Cardiac muscle cell (in vitro differentiated cells and primary cell): ENCODE results near the gene PDE7B. TPM values are rescaled to one million over a fixed set of nuclear protein-coding genes. Genes with fewer than 3 reads are reported as not detected.

Experiments used
- DNase-seq, 2 donors: peaks; one replicate each; pipeline versions ENCODE4 v3.0.0 to v3.0.0-alpha.2; 2010 to 2017; ENCODE audit warnings: low read depth in 1 of 2, low spot score in 1 of 2
- H3K27ac ChIP-seq: fragments of 200-600 bp; sonication (generic); 2 replicates; pipeline ENCODE4 v1.5.1; 2016
- H3K27me3 ChIP-seq: fragments of 200-600 bp; sonication (generic); 2 replicates; pipeline ENCODE4 v1.6.0; 2016; ENCODE audit warnings: control low read depth
- H3K36me3 ChIP-seq: fragments of 200-600 bp; sonication (generic); 2 replicates; pipeline ENCODE4 v1.5.1; 2016; ENCODE audit warnings: control low read depth
- H3K4me1 ChIP-seq: fragments of 200-600 bp; sonication (generic); 2 replicates; pipeline ENCODE4 v1.8.1; 2017; ENCODE audit warnings: low read depth, mild to moderate bottlenecking, mixed run types
- H3K4me3 ChIP-seq: fragments of 200-600 bp; sonication (generic); 2 replicates; pipeline ENCODE4 v1.5.1; 2016; ENCODE audit warnings: mild to moderate bottlenecking
- H3K9me3 ChIP-seq: fragments of 200-600 bp; sonication (generic); 2 replicates; pipeline ENCODE4 v1.5.1; 2017; ENCODE audit warnings: low read depth, mild to moderate bottlenecking, control low read depth
- CTCF ChIP-seq: IDR thresholded peaks from 2 replicates; pipeline ENCODE4 v1.5.1; 2012; ENCODE audit warnings: low read depth, mild to moderate bottlenecking, low read length
- polyA plus RNA-seq: library from polyadenylated mRNA; unstranded; fragments of >200 nt; fragmentation: Nextera tagmentation; extraction: Ambion mirVana; gene quantifications from 2 replicates; pipeline ENCODE4 v1.2.1, GENCODE V29; 2016
- total RNA-seq: library from RNA; depleted of rRNA; stranded (reverse); fragments of >200 nt; gene quantifications from 2 replicates; pipeline ENCODE4 v1.2.3, GENCODE V29; 2016

PDE7B gene
- total and polyA plus RNA-seq, 2 experiments from 2014 or later: 0.04 to 0.60 TPM

DNA sequence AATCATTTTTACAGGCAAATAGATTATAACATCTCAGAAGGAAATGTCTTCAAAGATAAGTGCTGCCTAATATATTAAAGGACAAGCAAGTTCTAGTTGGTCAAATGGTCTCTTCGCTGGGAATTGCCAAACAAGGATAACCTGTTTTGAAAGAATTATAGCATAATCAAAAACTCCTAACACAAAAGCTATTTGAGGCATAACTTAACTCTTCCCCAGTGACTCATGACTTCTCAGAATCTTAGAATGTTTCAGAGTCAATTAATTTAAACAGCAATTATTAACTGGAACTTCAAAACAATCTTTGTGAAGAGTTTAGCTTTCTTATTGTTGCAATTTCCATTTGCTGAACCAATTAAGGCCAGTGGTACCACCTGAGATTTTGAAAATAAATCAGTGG is 272.0 kb downstream of the PDE7B start:
- Histone ChIP-seq H3K4me1 (peaks cover 21% of the 10 kb centered on the region), H3K27me3 (no peaks in the 10 kb centered on the region), H3K4me3 (no peak overlapping the region), H3K27ac (no peak overlapping the region), H3K36me3 (no peaks in the 10 kb centered on the region), H3K9me3 (no peaks in the 10 kb centered on the region)
- no peak for TF ChIP-seq CTCF
- peak in 1 of 2 donors; percentile 55 for DNase-seq

DNA sequence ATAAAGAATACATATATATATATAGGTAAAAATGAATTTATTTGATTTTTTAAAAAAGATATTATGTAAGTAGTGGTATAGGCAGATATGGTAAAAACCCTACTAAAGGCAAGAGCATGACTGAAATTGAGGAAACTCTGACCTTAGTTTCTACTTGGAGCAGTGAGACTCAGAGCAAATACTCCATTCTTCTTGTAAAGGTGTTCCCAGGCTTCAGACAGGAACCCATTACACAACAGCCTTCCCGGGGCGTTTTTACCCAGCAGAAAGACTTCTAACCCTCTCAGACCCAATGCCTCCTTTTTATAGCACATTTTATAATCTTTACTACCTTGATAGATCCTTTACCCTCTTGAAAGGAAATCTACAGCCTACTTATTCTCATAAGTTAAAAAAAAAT is 274.1 kb downstream of the PDE7B start:
- H3K27ac ChIP-seq: no peak overlapping the region
- peaks cover 12% of the 10 kb centered on the region for H3K4me1 ChIP-seq
- no peak for DNase-seq
- no peaks in the 10 kb centered on the region for H3K9me3 ChIP-seq
- no peak for TF ChIP-seq CTCF
- H3K4me3 ChIP-seq: no peak overlapping the region
- no peaks in the 10 kb centered on the region for H3K36me3 ChIP-seq
- no peaks in the 10 kb centered on the region for H3K27me3 ChIP-seq

DNA sequence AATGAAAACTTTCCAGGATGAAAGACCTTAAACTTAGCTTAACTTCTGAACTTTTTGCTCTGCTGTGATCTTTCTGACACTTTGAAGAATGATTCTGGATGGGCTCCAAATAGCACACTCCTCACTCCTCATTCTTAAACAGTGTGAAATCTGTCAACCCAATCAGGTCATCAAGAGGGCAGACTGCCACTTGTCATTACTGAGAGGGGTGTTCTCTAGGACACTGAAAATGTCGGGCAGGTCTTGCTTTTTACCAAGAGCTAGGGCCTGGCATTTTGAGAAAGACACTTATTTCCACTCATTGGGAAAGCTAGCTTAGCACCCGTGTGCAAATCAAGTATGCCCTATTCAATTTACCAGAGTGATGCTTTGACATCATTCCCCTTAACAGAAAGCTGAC is 276.4 kb downstream of the PDE7B start:
- Histone ChIP-seq H3K27me3 (no peaks in the 10 kb centered on the region), H3K4me3 (no peak overlapping the region), H3K36me3 (no peaks in the 10 kb centered on the region), H3K27ac (peak overlapping the region; percentile 55), H3K4me1 (peaks cover 12% of the 10 kb centered on the region), H3K9me3 (no peaks in the 10 kb centered on the region)
- DNase-seq: peak in 1 of 2 donors; percentile 64
- no peak for TF ChIP-seq CTCF

DNA sequence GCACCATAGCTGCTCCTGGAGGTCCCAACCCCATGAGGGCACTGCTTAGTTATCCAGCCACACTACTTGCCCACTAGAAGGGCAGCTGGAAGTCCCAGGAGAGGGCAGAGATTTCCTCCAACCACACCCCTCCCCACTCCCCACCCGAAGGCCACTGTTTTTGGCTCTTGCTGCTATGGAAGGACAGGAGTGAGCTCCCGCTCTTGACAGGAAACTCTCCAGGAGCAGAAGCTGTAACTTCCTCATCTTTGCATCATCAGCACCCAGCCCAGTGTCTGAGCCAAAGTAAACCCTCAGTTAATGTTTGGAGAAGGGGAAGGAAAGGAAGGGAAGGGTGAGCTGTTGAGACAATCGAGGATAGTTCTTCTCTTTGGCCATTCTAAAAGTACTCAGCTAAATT is 277.9 kb downstream of the PDE7B start:
- no peak for TF ChIP-seq CTCF
- no peaks in the 10 kb centered on the region for H3K27me3 ChIP-seq
- no peak overlapping the region for H3K4me3 ChIP-seq
- DNase-seq: peak in 1 of 2 donors; percentile 37
- peaks cover 12% of the 10 kb centered on the region for H3K4me1 ChIP-seq
- H3K36me3 ChIP-seq: no peaks in the 10 kb centered on the region
- H3K27ac ChIP-seq: no peak overlapping the region
- no peaks in the 10 kb centered on the region for H3K9me3 ChIP-seq

GRCh38 chr6:136134268-136134667 is 282.8 kb downstream of the PDE7B start:
- Histone ChIP-seq H3K4me3 (no peak overlapping the region), H3K27ac (no peak overlapping the region), H3K4me1 (no peaks in the 10 kb centered on the region), H3K9me3 (no peaks in the 10 kb centered on the region), H3K36me3 (no peaks in the 10 kb centered on the region), H3K27me3 (no peaks in the 10 kb centered on the region)
- TF ChIP-seq CTCF: no peak
- DNase-seq: no peak

DNA sequence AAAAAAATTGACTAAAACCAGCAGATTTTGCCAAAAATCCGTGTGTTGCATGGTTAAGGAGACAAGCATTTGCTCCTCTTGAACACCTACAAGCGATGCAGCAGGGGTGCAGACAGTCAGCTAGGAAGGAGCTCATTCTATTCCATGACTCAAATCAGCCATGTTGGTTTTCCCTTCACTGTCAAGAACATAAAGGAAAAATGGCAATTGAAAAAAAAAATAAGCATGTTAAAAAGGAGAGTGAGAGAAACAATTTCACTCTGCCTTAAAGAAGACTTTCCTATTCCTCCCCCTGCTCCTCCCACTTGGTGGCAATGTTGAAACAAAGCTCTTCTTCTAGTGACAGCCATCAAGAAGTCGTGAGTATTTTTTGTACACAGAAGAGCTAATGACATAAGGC is 283.2 kb downstream of the PDE7B start:
- TF ChIP-seq CTCF: no peak
- H3K4me1 ChIP-seq: no peaks in the 10 kb centered on the region
- H3K27ac ChIP-seq: no peak overlapping the region
- H3K4me3 ChIP-seq: no peak overlapping the region
- no peaks in the 10 kb centered on the region for H3K27me3 ChIP-seq
- H3K9me3 ChIP-seq: no peaks in the 10 kb centered on the region
- no peaks in the 10 kb centered on the region for H3K36me3 ChIP-seq
- no peak for DNase-seq
